NCI-H526 treated with DMSO at 0.1 percent for 48 hours (cell line): Measurements from ENCODE around the gene OR8H2.
"Not testable (repeated sequence)": the region's sequence is repeated elsewhere in the genome, so short reads cannot be mapped to it uniquely, and the experiment has no call there.

Experiments
- DNase-seq: peaks from one replicate; lab custom pipeline; 2025; lab: John Stamatoyannopoulos, UW

Gene OR8H2, protein sequence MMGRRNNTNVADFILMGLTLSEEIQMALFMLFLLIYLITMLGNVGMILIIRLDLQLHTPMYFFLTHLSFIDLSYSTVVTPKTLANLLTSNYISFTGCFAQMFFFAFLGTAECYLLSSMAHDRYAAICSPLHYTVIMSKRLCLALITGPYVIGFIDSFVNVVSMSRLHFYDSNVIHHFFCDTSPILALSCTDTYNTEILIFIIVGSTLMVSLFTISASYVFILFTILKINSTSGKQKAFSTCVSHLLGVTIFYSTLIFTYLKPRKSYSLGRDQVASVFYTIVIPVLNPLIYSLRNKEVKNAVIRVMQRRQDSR

DNA sequence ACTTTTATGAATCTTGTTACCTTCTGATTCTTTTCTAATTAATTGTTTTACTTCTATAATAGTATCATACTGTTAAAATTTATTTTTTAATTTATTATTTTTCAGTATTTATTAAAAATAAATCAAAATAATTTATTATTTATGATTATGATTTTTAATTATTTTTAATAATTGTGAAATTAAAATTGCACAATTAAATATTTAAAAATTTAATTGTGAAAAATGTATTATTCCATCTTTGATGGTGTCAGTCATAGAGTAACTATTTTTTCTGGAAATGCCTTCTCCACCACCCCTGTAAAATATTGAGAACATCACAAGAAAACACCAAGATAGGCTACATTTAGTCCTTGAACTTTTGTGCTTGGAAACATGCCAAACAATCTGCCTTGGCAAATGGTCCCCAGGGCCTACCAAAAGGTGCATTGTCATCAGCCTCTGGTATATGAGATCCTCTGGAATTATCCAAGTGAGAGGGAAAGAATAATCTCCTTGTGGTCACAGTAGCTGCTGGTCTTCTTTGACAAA lies at the start of gene OR8H2:
Gene OR8H2, plus strand, starts transcription at position 478 of the 528 bp plus-strand sequence. CDS start 1,356 bp downstream, outside the sequence.
- DNase-seq: no peak

DNA sequence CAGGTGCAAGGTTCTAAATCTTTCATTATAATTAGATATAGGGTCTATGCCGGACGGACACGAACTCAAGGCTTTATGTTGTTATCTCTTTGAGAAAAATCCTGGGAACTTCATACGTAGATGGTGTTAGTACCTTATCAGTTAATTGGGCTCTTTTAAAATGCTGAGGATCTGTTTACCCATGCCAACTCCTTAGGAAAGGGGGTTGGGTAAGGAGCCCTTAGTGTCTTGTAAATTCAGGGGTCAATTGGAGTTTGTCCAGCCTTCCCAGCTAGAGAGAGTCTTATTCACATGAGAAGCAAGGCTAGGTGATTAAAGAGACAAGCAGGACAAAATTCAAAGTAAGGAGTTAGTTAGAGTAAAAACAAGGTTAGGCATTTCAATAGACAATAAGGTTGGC lies 47.1 kb upstream of the OR8H2 start:
- not testable (repeated sequence) for DNase-seq

GRCh38 chr11:56057661-56058237 lies 45.7 kb upstream of the OR8H2 start:
- DNase-seq: not testable (repeated sequence)

DNA sequence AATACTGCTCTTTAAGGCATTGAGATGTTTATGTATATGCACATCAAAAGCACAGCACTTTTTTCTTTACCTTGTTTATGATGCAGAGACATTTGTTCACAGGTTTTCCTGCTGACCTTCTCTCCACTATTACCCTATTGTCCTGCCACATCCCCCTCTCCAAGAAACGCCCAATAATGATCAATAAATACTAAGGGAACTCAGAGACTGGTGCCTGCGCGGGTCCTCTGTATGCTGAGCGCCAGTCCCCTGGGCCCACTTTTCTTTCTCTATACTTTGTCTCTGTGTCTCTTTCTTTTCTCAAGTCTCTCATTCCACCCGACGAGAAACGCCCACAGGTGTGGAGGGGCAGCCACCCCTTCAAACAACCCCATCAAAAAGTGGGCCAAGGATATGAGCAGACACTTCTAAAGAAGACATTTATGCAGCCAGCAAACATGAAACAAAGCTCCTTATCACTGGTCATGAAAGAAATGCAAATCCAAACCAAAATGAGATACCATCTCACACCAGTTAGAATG lies 45.2 kb upstream of the OR8H2 start:
- DNase-seq: not testable (repeated sequence)

- DNase-seq: no peak
Observed at GRCh38 chr11:56066980-56067379, 36.5 kb upstream of the OR8H2 start.

DNA sequence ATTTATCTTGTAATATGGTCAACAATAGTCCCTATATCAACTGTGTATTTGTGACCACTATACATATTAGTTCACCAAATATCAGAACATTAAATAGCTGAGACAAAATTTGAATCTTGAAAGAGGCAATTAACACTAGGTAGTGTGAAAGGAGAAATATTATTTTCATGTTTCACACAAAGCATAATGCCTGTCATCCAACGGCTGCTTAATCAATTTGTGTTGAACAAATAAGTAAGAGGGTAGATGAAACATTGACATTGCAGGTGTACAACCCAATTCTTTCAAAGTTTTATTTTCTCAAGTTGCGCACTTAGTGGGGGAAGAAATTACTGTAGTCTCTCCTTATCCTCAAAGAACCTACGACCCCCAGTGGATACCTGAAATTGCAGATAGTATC lies 13.8 kb upstream of the OR8H2 start:
- no peak for DNase-seq

DNA sequence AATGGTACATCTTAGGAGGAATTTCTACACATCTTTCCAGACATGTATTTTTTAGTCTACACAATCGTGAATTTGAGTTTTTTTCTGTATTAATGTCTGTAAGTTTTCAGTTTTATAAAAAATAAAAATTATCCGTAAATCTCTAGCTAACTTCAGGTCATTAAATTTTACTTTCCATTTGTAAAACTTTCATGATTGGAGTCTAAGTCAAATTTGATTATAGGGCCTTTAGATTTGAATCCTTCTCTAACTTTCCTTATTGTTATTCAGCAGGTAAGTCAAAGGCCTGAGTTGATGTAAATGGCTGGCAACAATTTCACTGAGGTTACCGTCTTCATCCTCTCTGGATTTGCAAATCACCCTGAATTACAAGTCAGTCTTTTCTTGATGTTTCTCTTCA lies 10.5 kb upstream of the OR8H2 start, which contains the start of gene OR8I2:
Gene OR8I2, plus strand, starts transcription at position 301 of the 400 bp plus-strand sequence. Its CDS starts 0 bp downstream, at position 301.
- DNase-seq: no peak

GRCh38 chr11:56122073-56122472 lies 18.6 kb downstream of the OR8H2 start, which contains the start of gene OR8H3:
Gene OR8H3, plus strand, starts transcription at chr11:56122373. Its CDS starts 0 bp downstream, at chr11:56122373.
- no peak for DNase-seq

DNA sequence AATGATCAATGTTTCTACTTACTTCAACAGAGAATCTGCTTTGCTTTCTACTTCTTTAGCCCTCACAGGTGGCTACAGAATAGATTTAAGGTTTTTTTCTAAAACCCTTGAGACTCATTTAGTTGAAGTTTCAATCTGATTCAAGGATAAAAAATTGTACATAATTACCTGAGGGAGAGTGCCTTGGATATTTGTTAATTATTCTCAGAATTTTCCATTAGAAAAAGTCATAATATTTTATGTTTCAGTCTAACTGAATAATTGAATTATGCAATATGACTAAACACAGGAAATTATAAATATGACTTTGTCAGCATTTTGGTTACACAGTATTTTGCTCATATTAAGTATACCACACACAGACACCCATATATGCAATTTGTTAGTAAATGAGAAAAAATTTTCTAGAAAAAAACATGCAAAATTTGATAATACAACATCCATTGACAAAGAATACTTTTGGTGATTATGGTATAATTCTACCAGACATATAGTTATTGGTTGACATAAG lies 36.7 kb downstream of the OR8H2 start, which contains the start of gene OR8J3:
Gene OR8J3, minus strand, starts transcription at position 51 of the 511 bp plus-strand sequence. CDS start 2,483 bp downstream, outside the sequence.
- DNase-seq: no peak

DNA sequence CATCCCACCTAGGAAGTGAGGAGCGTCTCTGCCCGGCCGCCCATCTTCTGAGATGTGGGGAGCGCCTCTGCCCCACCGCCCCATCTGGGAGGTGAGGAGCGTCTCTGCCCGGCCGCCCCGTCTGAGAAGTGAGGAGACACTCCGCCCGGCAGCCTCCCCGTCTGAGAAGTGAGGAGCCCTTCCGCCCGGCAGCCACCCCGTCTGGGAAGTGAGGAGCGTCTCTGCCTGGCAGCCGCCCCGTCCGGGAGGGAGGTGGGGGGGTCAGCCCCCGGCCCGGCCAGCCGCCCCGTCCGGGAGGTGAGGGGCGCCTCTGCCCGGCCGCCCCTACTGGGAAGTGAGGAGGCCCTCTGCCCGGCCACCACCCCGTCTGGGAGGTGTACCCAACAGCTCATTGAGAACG lies 40.2 kb downstream of the OR8H2 start:
- not testable (repeated sequence) for DNase-seq

- no peak for DNase-seq
Observed at GRCh38 chr11:56151376-56151775, 47.9 kb downstream of the OR8H2 start.

- no peak for DNase-seq
Observed at GRCh38 chr11:56152333-56152732, 48.8 kb downstream of the OR8H2 start.
